SW 1271 (cell line): ENCODE results near the gene TMEM244.
"Not testable (repeated sequence)": the region's sequence is repeated elsewhere in the genome, so short reads cannot be mapped to it uniquely, and the experiment has no call there.

Experiments used
- DNase-seq, 2 experiments: peaks; one replicate each; lab custom pipeline; 2025; lab: John Stamatoyannopoulos, UW

The TMEM244 gene

GRCh38 chr6:129866688-129867087 is 5.6 kb upstream of the TMEM244 start:
- no peak for DNase-seq

- no peak for DNase-seq
Observed at GRCh38 chr6:129866256-129866655, 5.1 kb upstream of the TMEM244 start.

- DNase-seq = no peak
Observed at GRCh38 chr6:129865013-129865412, 3.9 kb upstream of the TMEM244 start.

GRCh38 chr6:129863664-129864063 is 2.5 kb upstream of the TMEM244 start:
- peak; percentile 45 to 52 for DNase-seq

GRCh38 chr6:129859524-129859923 is 1.6 kb downstream of the TMEM244 start:
- DNase-seq = no peak

GRCh38 chr6:129857838-129858237 is 3.3 kb downstream of the TMEM244 start:
- DNase-seq = no peak

- peak in 1 of 2 experiments; percentile 5 for DNase-seq
Observed at GRCh38 chr6:129853996-129854711, 7.0 kb downstream of the TMEM244 start.

GRCh38 chr6:129852257-129852858 is 8.8 kb downstream of the TMEM244 start:
- DNase-seq = peak in 1 of 2 experiments; percentile 6

GRCh38 chr6:129849456-129849855 is 11.7 kb downstream of the TMEM244 start:
- DNase-seq = no peak

GRCh38 chr6:129846761-129847160 is 14.4 kb downstream of the TMEM244 start:
- no peak for DNase-seq

GRCh38 chr6:129845696-129846095 is 15.4 kb downstream of the TMEM244 start:
- no peak for DNase-seq

- peak in 1 of 2 experiments; percentile 79 for DNase-seq
Observed at GRCh38 chr6:129844118-129844891, 16.8 kb downstream of the TMEM244 start.

GRCh38 chr6:129843573-129843972 is 17.5 kb downstream of the TMEM244 start:
- no peak for DNase-seq

GRCh38 chr6:129842881-129843409 is 18.2 kb downstream of the TMEM244 start:
- DNase-seq = no peak

- DNase-seq = no peak
Observed at GRCh38 chr6:129842137-129842536, 19.0 kb downstream of the TMEM244 start.

- not testable (repeated sequence) for DNase-seq
Observed at GRCh38 chr6:129839562-129839961, 21.6 kb downstream of the TMEM244 start.

- no peak for DNase-seq
Observed at GRCh38 chr6:129835691-129836090, 25.4 kb downstream of the TMEM244 start.

- DNase-seq = no peak
Observed at GRCh38 chr6:129832299-129832698, 28.8 kb downstream of the TMEM244 start.

GRCh38 chr6:129828229-129828628 is 32.9 kb downstream of the TMEM244 start:
- DNase-seq = no peak

GRCh38 chr6:129818251-129818650 is 42.9 kb downstream of the TMEM244 start:
- DNase-seq = no peak

GRCh38 chr6:129817821-129818220 is 43.3 kb downstream of the TMEM244 start:
- DNase-seq = no peak

GRCh38 chr6:129817332-129817731 is 43.8 kb downstream of the TMEM244 start:
- no peak for DNase-seq
